SK-N-MC (cell line): Measurements from ENCODE around the gene SMG1.

ENCODE experiments used
- EZH2 ChIP-seq: fragments of 200-600 bp; sonication (generic); IDR thresholded peaks from one replicate; pipeline ENCODE4 v1.6.1; 2017; ENCODE audit warnings: antibody characterized with exemption
- FOXP2 ChIP-seq: optimal IDR thresholded peaks from 2 replicates; pipeline ENCODE3; 2011; ENCODE audit warnings: mild to moderate bottlenecking, moderate library complexity; ENCODE audit not compliant: insufficient read depth; ENCODE audit errors: extremely low read length, control extremely low read depth
- POLR2AphosphoS5 ChIP-seq: IDR thresholded peaks from 2 replicates; pipeline ENCODE4 v1.6.1; 2012; ENCODE audit warnings: mild to moderate bottlenecking, low read depth, low read length, borderline replicate concordance

- no peak for TF ChIP-seq POLR2AphosphoS5
- no peak for TF ChIP-seq EZH2
- no peak for TF ChIP-seq FOXP2
These were observed 32.9 kb upstream of the SMG1 start for GRCh38 chr16:18959031-18959505.
